ENCODE results near the gene NKX6-2.
"Not testable (repeated sequence)": the region's sequence is repeated elsewhere in the genome, so short reads cannot be mapped to it uniquely, and the experiment has no call there.

The NKX6-2 gene

GRCh38 chr10:132744839-132745238 is 41.1 kb downstream of the NKX6-2 start:
- no peak for FAIRE-seq
- no peak for DNase-seq (ENCODE audit: extremely low spot score, insufficient read length, low read depth)

DNA sequence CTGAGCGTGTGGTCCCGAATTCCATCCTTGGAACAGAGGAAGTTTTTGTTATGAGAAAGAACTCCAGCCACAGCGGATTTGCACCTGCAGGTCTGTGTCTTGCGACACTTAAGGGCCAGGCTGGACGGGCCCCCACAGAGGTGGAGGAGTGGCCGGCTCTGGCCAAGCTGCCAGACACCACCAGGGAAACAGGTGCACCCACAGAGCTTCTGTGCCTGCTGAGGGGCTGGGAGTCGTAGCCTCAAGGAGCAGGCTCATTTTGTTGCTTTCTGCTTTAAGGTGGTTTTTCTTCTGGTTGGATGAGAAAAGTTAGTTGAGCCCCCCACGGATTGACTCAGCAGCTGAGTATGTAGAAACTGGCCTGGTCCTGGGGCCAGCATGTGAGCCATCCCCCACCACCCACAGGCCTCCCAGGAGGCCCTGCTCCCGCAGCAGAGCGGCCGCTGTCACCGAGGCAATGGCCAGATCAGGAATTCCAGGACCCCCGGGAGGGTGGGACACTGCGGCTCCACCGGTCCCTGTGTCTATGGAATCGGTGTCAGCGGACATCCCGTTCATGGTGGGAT is 41.9 kb downstream of the NKX6-2 start:
- DNase-seq (ENCODE audit: extremely low spot score, insufficient read length, low read depth): no peak
- FAIRE-seq: no peak

DNA sequence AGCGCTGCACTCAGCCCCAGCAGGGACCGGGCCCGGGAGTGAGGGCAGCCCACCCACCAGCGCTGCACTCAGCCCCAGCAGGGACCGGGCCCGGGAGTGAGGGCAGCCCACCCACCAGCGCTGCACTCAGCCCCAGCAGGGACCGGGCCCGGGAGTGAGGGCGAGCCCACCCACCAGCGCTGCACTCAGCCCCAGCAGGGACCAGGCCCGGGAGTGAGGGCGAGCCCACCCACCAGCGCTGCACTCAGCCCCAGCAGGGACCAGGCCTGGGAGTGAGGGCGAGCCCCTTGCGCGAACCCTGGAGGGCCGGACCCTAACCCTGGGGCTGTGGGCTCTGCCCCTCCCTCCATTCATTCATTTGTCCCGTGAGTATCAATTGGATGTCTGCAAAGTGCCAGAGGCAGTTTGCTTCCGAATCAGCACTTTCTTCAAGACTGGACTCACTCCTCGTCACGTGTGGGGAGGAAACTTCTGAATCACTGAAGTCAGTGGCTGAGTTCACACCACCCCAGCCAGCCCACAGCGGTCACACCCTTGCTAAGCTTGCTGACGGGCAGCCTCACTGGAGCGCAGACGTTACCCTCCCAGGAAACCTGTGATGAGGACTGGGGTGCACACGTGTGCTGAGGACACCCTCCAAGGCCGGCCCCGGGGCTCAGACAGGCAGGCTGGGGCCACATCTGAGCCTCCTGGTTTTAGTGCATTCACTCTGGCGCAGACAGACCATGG is 42.6 kb downstream of the NKX6-2 start:
- not testable (repeated sequence) for FAIRE-seq; DNase-seq (ENCODE audit: extremely low spot score, insufficient read length, low read depth)

- FAIRE-seq: no peak
Measured at GRCh38 chr10:132742837-132743194, 43.1 kb downstream of the NKX6-2 start.

GRCh38 chr10:132742167-132742836 is 43.6 kb downstream of the NKX6-2 start:
- no peak for DNase-seq (ENCODE audit: extremely low spot score, insufficient read length, low read depth)
- FAIRE-seq: no peak

More at GRCh38 chr10:132742837-132743194, 43.1 kb downstream of the NKX6-2 start:
- no peak for DNase-seq (ENCODE audit: extremely low spot score, insufficient read length, low read depth)

DNA sequence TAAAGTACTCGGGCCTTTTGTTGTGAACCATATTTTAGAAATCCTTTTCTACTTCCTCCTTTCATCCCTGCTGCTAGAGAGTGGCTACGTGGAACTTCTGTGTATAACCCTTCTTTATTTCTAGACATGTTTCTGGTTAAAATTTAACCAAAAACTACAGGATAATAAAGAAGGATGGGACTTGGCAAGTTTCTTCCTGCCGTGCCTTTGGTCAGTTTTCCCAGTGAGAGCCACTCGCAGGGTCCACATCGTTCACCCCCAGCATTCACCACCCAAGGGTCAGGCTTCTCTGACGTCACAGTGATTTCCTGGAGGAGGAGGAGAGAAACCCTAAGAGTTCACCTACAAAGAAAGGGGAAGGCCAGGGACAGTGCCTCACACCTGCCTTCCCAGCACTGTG is 45.4 kb downstream of the NKX6-2 start:
- FAIRE-seq (no peak), DNase-seq (ENCODE audit: extremely low spot score, insufficient read length, low read depth) (no peak)

GRCh38 chr10:132739225-132739613 is 46.7 kb downstream of the NKX6-2 start:
- DNase-seq (ENCODE audit: extremely low spot score, insufficient read length, low read depth): no peak
- FAIRE-seq: no peak

- no peak for DNase-seq (ENCODE audit: extremely low spot score, insufficient read length, low read depth)
- no peak for FAIRE-seq
Measured at GRCh38 chr10:132738454-132739224, 47.3 kb downstream of the NKX6-2 start.

DNA sequence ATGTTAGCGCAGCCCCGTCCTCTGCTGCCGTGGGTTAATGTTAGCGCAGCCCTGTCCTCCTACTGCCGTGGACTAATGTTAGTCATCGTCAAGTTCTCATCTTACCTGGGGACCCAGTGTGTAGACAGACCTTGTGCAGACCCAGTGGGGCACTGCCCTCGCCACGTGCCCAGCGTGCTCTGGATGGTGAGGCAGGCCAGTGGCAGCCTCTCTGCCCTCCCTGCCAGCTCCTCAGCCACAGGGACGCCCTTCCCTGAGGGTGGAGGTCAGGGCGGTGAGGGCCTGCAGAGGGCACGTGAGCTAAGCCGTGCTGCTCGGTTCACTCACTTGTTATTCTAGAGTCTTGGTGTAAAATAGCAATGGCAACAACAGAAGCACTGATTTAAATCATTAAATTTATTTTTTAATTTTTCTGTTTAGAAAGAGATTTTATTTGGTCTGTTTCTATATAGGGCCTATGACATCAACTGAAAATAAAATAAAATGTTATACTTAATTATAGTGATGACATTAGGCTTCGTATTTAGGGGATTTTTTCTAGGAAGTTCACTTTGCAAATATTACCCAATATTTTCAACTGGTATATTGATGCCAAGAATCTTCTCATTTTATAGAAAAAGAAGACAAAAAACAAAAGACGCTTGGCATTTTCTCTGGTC is 48.4 kb downstream of the NKX6-2 start:
- FAIRE-seq (no peak), DNase-seq (ENCODE audit: extremely low spot score, insufficient read length, low read depth) (no peak)

DNA sequence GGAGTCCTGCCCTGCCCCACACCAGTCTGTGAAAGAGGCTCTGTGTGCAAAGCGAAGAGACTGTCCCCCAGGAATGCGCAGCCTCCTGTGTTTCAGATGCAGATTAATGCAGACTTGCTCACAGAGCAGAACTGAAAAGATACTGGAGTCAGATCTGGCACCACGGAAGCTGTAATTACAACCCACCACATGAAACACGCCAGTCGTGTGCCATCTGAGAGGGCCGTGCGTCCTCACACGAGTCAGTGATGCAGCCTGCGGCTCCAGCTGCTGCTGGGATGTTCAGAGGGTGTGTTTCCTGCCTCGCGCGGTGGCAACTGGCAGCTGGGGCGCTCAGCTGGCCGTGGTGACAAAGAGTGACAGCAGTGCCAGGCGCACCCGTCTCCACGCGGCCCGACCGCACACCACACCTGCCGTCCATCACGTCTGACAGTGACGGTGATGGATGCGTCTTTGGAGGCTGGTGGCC is 50.0 kb downstream of the NKX6-2 start:
- FAIRE-seq: no peak

DNA sequence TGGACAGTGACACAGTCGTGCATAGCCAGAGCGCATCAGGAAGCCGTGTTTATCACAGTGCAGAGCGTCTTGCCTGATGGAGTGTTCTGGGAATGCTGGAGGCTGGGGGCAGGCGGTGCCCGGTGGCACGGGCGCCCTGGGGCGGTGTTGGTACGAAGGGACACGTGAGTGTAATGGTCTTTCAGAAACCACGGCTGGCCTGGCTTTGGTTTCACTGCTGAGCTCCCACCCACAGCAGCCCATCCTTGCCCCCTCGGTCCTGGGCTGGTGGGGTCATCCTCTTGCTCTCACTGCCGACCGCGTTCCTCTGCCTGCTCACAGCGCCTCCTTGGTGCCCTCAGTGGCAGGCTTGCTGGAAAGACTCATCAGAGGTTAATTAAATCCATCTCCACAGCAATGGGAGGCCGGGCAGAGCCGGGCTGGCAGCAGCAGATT is 50.6 kb downstream of the NKX6-2 start:
- FAIRE-seq: no peak
- no peak for DNase-seq (ENCODE audit: extremely low spot score, insufficient read length, low read depth)

More for the DNA sequence above, 50.0 kb downstream of the NKX6-2 start:
- DNase-seq (ENCODE audit: extremely low spot score, insufficient read length, low read depth): no peak

DNA sequence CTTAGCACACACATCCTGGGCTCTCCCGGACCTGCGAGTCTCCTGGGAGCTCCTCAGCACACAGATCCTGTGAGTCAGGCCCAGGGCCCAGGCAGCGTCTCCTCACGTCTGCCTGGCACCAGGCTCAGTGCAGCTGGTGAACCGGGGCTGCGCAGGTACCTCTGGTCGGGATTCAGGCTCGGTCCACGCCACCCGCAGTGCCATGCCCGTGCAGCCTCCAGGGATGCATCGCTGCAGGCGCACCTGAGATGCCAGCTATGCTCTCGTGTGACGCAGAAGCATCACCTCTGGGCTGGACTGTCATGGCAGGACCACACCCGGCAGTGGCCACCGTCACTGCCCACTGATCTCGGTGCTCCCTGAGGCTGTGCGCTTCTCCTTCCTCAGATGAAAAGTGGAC is 52.0 kb downstream of the NKX6-2 start:
- DNase-seq (ENCODE audit: extremely low spot score, insufficient read length, low read depth): no peak
- FAIRE-seq: no peak

Measured in GM18507 (cell line).